Nucleus accumbens (tissue), 56 donors: ENCODE measurements around the gene TSPAN32.

Experiments
- DNase-seq, 56 donors: peaks; one replicate each; lab custom pipeline; 2025; lab: John Stamatoyannopoulos, UW

TSPAN32 gene, protein sequence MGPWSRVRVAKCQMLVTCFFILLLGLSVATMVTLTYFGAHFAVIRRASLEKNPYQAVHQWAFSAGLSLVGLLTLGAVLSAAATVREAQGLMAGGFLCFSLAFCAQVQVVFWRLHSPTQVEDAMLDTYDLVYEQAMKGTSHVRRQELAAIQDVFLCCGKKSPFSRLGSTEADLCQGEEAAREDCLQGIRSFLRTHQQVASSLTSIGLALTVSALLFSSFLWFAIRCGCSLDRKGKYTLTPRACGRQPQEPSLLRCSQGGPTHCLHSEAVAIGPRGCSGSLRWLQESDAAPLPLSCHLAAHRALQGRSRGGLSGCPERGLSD

DNA sequence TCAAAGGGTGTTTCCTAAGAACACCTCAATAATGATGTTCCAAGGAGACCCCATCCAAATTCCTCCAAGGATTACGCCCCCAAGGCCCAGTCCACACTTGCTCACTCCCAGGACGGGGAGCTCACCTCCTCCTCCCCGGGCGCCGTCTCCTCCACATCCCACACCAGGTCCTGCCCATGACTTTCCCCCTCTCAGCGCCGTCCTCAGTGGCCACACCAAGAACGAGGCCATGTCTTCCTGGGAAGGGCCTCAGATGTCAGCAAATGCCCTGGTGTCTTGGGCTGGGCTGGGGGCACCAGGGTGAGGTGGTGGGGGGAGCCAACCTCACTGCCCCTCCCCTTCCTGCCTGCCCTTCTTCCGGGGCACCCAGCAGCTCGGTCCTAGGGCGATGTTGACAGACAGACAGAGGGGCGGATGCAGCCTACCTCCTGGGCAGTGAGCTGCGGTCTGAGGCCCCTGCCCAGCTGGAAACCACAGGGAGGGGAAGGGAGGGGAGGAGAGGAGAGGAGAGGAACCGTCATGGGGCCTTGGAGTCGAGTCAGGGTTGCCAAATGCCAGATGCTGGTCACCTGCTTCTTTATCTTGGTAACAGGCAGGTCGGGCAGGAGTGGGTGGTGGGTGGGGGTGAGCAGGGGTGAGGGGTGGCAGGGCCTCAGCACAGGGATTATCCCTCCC lies at the start of gene TSPAN32, which contains the start of gene C11orf21:
Gene TSPAN32, plus strand, starts transcription at position 383 of the 675 bp plus-strand sequence. Its CDS starts 137 bp downstream, at position 520.
Gene C11orf21, minus strand, starts transcription at position 288 of the 675 bp plus-strand sequence. Its CDS starts 110 bp downstream, at position 178.
- DNase-seq: peak in 3 of 56 donors; percentile 11 to 34 (median 19)

DNA sequence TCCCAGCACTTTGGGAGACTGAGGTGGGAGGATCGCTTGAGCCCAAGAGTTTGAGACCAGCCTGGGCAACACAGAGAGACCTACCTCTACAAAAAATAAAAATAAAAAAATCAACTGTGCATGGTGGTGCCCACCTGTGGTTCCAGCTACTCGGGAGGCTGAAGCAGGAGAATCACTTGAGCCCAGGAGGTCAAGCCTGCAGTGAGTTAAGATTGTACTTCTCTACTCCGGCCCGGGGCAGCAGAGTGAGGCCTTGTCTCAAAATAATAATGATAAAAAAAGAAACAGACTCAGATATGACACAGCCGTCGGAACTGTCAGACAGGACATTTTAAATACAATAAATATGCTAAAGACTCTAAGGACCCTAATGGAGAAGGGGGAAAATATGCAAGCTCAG lies 49.8 kb upstream of the TSPAN32 start:
- no peak for DNase-seq

DNA sequence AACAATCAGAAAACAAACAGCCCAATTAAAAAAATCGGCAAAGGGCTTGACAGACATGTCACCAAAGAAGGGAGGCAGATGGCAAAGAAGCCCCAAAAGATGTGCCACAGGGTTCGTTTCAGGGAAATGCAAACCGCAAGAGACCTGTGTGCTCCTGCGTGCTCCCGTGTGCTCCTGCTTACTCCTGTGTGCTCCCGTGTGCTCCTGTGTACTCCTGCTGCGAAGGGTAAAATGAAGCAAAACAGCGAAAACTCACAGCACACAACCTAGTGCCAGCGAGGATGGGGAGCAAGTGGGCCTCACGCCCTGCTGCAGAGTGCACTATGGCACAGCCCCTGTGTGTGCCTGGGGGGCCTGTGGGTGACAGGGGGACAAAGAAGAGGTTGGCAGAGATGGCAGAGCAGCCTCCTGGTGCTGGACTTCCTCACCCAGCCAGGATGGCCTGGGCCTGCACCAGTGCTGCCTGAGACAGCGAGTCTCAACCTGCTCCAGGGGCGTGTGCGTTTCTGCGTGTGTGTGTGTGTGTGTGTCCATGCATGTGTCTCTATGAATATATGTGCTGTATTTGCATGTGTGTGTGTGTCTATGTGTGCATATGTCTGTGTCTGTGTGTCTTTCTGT lies 45.4 kb upstream of the TSPAN32 start:
- no peak for DNase-seq

DNA sequence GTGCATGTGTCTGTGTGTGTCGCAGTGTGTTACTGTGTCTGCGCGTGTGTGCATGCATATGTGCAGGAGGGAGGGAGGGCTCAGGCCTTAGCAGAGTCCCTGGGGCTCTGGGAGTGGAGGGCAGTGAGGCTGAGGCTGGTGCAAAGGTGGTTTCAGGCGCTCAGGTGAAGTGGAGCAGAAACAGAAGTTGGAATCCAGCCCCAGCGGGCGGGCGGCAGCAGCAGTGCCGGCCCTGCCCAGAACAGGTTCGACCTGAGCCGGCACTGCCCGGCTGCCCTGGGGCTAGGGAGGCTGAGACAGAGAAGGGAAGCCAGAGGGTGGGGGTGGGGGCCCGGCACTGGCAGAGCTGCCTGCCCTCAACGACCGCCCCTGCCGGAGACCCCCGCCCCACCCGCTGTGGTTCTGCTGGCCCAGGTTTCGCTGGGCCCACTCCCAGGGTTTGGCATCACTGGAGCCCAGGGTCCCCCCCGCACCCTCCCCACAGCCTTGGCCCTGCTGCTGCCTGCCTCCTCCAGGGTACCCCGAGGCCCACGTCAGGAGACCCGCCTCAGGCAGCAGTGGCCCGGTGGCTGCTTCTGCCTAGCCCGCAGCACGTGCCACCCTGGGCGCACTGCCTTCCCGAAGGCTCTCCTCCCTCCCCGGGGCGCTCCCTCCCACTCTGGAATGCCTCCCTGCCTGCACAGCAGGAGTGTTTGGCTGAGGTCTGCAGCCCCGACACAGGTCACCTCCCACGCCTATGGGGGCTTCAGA lies 44.7 kb upstream of the TSPAN32 start:
- no peak for DNase-seq

DNA sequence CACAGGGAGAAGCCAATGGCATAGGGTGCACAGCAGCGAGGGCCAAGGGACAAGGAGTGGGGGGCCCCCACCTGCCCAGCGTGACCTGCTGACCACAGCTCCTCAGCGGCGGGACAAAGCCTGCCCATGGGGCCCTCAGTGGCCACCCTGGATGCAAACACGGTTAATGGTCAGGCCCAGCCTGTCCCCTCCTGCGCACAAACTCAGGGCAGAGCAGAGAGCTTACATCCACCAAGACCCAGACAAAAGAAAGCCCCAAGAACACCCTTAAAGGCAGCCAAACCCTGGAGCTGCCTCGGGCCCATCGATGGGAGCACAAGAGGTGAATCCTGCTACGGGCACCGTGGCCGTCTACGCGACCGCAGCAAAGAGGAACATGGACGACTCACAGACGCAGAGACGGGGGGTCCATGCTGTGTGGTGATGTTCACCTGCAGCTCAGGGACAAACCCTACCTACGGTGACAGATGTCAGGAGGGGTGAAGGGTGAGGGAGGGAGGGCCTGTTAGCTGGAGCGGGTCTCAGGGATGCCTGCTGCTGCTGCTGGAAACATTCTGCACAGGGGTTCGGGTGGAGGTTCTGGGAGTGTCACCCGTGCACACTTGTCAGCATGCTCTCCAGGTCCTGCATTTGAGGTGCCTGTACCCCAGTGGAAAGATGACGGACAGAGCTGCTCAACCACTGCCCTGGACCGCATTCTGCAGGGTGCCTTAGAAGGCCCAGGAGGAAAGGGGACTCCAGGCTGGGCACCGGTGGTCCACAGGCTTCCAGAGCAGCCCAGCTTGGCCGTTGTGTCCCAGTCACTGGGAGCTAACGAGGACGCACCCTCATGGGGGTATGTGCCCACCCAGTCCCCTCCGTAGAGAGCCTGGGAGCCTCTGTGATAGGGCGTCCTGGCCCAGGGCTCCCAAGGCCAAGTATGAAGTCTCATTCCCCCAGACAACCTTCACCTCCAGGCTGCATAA lies 43.0 kb upstream of the TSPAN32 start:
- DNase-seq: no peak

DNA sequence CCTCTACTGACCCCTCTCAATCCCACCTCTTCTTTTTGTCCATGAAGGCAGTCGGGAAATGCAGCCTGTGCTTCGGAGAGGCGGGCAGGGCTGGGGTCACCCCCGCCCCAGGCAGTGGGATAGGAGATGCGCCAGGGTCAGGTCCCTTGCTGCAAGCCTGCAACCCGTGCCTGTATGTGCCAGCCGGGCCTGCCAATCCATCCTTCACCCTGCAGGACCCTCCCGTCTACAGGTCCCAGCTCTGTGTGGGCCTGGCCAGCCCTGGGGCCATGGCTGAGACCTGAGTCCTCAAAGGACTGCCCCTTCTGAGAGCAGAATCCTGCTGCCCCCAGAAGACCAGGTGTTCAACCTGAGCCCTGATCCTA lies 42.4 kb upstream of the TSPAN32 start:
- DNase-seq: no peak

DNA sequence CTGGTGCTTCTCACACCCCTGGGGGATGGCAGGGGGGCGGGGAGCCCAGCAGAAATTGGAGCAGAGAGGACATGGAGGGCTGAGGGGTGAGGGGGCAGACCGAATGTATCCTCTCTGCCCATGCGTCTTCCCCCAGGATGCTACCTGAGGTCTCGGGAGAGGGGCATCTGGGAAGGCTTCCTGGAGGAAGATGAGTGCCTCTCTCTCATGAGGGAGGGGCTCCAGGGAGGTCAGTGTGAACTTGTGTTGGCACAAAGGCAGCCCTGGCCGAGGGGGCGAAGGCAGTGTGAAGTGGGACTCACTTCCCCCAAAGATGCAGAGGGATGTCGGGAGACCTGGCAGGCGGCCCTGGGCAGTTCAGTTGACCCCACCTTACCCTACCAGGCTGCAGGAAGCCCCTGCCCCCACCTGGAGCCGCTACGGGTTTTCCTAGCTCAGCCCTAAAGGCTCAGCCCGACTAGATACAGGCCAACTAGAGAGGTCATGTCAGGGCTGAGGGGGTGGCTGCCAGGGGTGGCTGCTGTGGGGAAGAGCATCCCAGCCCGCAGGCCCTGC lies 41.8 kb upstream of the TSPAN32 start:
- no peak for DNase-seq

DNA sequence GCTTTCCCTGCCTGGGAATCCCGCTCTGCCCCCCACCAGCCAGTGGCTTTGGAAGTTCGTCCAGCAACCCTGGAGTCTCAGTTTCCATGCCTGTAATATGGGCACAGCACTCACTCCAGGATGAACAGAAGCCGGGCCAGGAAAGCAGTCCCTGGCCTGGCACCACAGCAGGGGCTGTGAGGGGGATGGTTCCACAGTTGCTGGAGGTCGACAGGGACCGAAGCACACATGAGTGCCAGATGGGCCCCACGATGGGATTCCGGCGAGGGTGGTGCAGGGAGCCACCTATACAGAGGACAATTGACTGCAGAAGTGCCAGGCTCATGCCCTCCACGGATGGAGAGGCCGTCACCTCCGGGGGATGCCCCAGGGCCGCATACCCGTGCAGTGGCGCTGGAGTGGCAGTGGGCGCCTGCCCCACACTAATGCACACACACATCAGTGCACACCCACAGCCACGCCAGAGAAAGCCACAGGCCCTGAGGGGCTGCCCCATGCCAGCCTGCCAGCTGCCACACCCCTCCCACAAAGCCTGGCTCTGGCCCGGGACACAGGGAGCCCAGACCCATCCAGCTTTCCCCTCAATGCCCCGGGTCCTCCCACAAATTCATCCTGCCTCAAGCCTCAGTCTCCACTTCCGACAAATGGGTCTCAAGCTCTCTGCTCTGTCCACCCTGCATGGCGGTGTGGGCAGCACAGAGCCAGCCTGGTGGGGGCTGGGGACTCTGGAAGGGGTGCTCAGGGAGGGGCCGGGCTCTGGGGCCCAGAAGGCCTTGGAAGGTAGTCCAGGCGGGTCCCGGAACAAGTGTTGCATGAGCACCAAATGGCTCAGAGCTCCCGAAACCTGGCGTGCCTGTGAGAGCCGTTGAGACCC lies 41.1 kb upstream of the TSPAN32 start:
- no peak for DNase-seq

DNA sequence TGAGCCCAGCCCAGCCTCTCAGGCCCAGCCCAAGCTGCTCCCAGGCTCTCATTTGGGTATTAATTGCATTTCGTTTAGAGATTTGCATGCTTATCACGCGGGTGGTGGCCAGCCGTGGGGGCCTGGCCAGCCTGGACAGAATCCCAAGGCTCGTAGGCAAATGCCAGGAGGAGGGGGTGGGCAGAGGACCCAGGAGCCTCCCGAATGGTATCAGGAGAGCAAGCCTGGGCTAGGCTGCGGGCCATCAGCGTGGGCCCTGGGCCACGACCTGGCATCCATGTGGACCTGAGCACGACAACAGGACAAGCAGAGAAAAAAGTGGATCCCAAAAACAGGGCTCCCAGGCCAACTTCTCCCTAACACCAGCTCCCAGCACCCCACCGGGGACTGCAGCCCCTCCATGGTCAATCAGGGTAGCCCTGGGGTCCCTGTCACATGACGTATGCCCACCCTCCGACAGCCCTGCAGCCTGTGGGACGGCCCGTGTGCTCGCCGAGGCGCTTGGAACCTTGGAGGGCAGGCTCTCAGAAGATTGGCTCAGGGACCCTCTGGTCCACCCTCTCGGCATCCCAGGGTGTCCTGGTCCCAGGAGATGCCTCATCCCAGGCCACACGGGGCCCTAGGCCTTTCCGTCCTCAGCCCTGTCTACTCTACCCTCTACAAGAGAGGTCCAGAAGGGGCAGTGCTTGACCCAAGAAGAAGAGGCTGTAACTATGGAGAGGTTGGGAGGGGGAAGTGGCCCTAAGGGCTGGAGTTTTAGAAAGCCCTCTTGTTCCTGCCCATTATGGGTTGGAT lies 40.2 kb upstream of the TSPAN32 start:
- DNase-seq: peak in 1 of 56 donors; percentile 8

DNA sequence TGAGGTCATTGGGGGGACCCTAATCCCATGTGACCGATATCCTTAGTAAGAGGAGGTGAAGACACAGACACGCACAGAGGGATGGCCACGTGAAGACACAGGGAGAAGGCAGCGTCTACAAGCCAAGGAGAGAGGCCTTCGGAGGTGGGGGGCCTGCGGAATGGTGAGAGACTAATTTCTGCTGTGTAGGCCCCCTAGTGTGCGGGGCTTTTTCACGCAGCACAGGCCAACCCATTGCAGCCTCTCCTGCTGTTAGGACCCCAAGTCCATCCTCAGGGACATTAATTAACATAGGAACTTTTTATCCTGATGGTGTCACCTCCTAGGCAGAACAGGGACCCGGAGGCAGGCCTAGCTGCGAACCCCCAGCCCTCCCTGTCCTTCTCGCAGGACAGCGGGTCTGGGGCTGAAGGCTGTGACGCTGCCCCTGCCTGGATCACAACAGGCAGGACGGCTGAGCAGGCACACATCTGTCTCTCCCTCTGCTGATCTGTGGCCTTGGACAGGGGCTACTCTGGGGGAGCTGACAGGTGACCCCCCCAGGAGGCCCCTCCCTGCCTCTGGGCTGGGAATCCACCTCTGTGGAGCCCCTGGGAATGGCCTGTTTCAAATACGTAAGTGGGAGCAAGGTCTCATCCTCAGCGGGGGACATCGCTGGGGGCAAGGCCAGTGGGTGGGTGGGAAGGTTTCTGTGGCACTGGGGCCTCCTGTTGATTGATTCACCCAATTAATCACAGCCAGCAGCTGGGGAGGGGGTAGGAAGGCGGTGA lies 39.3 kb upstream of the TSPAN32 start:
- DNase-seq: no peak

DNA sequence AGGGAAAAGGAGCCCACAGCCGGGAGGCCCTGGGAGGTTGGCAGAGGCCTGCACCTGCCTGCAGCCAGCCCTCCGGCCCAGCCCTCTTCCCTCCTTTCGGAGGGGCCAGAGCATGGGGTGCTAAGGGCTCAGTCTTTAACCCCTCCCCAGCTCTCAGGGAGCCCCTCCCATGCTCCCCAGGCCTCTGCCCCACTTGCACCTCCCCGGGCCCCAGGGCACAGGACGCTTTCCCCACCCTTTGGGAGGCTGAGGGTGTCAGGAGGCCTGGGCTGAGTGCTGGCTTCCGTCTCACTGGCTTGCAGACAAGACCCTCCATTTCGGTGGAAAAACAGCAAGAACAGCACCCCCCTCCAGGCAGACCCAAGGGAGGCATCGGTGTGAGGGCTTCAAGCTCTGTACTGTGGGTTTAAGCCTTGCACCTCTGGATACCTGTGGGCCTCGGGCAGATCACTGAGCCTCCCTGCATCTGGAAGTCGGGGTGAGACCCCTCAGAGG lies 38.7 kb upstream of the TSPAN32 start:
- no peak for DNase-seq

DNA sequence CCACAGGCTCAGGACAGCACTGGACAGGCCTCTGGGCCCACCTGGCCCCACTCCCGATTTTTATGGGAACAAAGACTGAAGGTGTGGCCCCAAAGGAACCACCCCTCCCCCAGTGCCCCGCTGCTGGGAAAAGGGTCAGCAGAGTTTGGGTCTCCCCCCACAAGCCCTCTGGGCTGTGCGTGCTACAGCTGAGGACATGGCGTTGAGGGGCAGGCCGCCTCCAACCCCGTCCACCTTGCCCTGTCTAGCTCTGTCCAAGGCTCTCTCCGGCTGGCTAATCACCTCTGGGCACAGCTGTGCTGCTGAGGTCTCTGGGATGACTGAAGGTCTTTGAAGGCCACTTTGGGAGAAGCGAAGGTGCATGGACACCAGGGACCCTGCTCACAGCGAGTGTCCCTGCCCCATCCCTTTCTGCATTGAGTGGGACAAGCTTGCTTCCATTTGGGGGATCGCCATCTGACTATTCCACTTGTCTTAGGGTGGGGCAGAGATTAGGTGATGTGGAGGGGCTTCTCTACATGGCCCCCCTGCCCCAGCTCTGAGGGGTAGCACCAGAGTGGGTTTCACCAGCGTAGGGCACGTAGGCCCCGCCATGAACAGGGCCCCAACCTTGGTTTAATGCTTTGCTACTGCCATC lies 38.0 kb upstream of the TSPAN32 start:
- no peak for DNase-seq

DNA sequence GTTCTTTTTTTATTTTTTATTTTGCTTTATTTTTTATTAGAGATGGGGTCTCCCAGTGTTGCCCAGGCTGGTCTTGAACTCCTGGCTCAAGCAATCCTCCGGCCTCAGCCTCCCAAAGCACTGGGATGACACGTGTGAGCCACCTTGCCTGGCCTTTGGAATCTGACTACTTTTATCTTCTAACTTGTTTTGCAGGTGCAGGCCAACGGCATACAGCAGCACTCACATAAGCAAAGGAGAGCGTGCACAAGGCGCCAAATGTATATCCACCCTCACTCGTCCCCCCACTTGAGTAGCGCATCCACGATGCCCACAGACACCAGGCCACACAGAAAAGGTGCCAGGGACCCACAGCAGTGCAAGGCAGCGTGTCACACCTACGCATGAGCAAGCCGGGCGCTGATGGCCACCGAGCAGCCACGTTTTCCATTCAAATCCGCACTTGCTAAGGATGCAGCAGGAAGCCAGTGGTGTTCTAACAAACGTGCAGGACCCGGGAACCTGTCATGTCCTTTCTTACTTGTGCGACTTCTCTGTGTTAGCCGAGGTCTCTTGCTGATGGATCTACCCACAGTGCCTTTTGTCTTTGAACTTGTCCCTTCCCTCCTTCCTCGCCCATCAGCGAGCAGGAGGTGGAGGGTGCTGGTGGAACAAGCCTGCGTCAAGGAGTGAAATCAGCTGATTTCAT lies 37.3 kb upstream of the TSPAN32 start:
- no peak for DNase-seq

DNA sequence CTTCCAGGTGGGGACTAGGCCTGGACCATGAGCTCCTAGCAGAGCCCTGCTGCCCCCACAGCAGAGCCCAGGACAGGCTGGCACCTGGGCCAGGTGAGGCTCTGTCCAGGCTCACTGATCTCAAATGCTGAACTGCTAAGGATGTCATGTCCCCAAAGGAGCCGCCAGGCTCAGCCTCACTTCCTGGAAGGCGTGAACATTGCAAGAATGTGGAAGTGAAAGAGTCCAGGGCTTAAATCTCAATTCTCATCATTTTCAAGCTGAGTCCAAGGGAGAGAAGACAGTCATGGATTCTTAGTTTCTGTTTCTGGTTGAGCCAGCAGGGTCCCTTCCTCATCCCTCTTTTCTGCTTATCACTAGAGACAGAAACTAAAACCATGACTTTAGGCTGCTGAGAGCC lies 36.4 kb upstream of the TSPAN32 start:
- peak in 1 of 56 donors; percentile 23 for DNase-seq

DNA sequence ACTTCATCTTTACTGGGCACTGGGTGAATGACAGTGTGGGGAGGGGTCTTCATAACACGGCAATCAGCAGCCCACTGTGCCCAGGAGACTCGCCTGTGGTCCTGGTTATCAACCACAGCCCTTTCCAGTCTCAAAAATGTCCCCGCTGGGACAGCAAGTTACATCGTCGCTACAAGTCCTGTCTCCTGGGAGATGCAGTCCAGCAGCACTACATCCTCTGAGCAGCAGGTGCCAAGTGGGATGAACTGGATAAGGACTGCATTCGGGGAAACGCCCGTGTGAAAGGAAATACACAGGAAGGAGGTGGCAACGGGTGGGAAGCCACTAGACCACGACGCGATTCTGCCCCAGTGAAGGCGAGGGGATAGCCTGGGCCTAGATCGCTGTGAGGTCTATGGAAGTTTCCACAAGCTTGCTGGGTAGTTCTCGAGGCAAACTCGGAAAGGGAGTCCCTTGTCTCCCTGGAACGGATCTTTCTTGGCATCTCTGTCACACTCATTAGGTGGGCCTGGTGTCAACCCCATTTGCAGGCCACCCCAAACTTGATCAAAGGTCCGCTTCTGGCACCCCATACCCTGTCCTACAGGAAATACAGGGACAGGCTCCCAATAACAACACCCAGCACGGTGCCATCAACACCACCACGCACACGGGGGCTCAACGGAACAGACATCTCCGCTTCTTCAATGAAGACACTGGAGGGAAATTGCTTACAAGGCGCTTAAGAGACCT lies 35.8 kb upstream of the TSPAN32 start:
- no peak for DNase-seq
